ENCODE results near the gene KCNH6.

Gene KCNH6

DNA sequence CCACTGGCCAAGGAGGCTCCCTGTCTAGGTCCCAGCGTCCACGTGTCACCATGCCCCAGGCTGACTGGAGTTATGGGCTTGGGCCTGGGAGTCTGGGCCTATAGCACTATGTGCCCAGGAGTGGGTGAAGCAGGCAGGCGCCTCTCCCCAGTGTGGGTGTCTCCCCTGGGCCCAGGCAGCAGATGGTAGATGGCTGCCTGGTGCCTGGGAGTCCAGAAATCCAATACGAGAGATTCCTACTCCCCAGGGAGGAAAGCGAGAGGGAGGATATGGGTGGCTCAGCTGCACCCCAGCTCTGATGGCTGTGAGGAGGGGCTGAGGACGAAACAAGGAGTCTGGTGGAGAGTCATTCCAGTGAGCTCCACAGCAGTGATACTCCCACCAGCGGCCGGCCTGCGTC, 5.0 kb downstream of the KCNH6 start:
- Histone ChIP-seq H3K9me2 (replicated peaks; ENCODE audit: low read depth, low read length) (no peaks in the 10 kb centered on the region), H3K4me1 (ENCODE audit: insufficient read depth, low read length, poor library complexity, severe bottlenecking) (peaks cover 6% of the 10 kb centered on the region), H3K9me3 (ENCODE audit: insufficient read depth, low read depth, low read length) (no peaks in the 10 kb centered on the region), H3K27me3 (ENCODE audit: insufficient read depth, low read length, poor library complexity, severe bottlenecking) (no peaks in the 10 kb centered on the region), H3K79me2 (ENCODE audit: insufficient read depth, low read length) (no peaks in the 10 kb centered on the region), H3K36me3 (ENCODE audit: insufficient read depth, low read length) (no peaks in the 10 kb centered on the region), H3K4me3 (ENCODE audit: low read length, poor library complexity, severe bottlenecking) (no peak overlapping the region), H2AFZ (ENCODE audit: low read length) (no peak overlapping the region), H3K9ac (ENCODE audit: low read depth, low read length, poor library complexity, severe bottlenecking) (no peak overlapping the region), H3F3A (ENCODE audit: low read depth) (no peaks in the 10 kb centered on the region), H3K4me2 (ENCODE audit: low read depth, low read length, poor library complexity, severe bottlenecking) (no peak overlapping the region), H4K20me1 (ENCODE audit: insufficient read depth, low read length, poor library complexity, severe bottlenecking) (no peaks in the 10 kb centered on the region)
- TF ChIP-seq, protein P1, sequence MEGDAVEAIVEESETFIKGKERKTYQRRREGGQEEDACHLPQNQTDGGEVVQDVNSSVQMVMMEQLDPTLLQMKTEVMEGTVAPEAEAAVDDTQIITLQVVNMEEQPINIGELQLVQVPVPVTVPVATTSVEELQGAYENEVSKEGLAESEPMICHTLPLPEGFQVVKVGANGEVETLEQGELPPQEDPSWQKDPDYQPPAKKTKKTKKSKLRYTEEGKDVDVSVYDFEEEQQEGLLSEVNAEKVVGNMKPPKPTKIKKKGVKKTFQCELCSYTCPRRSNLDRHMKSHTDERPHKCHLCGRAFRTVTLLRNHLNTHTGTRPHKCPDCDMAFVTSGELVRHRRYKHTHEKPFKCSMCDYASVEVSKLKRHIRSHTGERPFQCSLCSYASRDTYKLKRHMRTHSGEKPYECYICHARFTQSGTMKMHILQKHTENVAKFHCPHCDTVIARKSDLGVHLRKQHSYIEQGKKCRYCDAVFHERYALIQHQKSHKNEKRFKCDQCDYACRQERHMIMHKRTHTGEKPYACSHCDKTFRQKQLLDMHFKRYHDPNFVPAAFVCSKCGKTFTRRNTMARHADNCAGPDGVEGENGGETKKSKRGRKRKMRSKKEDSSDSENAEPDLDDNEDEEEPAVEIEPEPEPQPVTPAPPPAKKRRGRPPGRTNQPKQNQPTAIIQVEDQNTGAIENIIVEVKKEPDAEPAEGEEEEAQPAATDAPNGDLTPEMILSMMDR (conservative IDR thresholded peaks at IDR 0.05; ENCODE audit: low read length): no peak
- no peak for TF ChIP-seq EZH2phosphoT487 (IDR thresholded peaks at IDR 0.05; ENCODE audit: borderline replicate concordance)

DNA sequence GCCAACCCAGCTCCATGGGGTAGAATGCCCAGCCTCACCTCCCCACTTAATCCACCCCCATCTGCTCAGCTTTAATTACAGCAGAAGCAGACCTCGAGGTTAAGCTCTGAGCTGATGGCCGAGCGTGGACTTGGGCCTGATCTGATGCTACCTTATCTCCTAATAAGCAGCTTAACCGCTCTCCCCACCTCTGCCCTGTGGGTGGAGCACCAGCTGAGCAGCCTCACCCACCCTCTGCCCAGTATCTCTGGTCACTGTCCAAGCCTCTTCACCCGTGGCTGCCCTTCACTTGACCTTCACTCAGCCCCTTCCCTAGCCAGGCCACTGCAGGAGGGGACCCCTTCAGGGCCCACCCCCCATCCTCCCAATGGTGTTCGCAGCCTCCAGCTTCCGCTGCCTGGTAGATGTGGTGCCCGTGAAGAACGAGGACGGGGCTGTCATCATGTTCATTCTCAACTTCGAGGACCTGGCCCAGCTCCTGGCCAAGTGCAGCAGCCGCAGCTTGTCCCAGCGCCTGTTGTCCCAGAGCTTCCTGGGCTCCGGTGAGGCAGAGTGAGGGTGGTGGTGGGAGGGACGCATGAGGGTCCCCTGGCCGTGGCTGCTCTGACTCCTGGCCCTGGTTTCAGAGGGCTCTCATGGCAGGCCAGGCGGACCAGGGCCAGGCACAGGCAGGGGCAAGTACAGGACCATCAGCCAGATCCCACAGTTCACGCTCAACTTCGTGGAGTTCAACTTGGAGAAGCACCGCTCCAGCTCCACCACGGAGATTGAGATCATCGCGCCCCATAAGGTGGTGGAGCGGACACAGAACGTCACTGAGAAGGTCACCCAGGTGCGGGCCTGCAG, 6.8 kb downstream of the KCNH6 start:
- Histone ChIP-seq H3K4me1 (ENCODE audit: insufficient read depth, low read length, poor library complexity, severe bottlenecking) (peaks cover 6% of the 10 kb centered on the region), H3K9me3 (ENCODE audit: insufficient read depth, low read depth, low read length) (no peaks in the 10 kb centered on the region), H3F3A (ENCODE audit: low read depth) (no peaks in the 10 kb centered on the region), H2AFZ (ENCODE audit: low read length) (no peak overlapping the region), H3K9ac (ENCODE audit: low read depth, low read length, poor library complexity, severe bottlenecking) (no peak overlapping the region), H3K36me3 (ENCODE audit: insufficient read depth, low read length) (no peaks in the 10 kb centered on the region), H3K9me2 (replicated peaks; ENCODE audit: low read depth, low read length) (no peaks in the 10 kb centered on the region), H3K27me3 (ENCODE audit: insufficient read depth, low read length, poor library complexity, severe bottlenecking) (no peaks in the 10 kb centered on the region), H4K20me1 (ENCODE audit: insufficient read depth, low read length, poor library complexity, severe bottlenecking) (no peaks in the 10 kb centered on the region), H3K79me2 (ENCODE audit: insufficient read depth, low read length) (no peaks in the 10 kb centered on the region), H3K4me2 (ENCODE audit: low read depth, low read length, poor library complexity, severe bottlenecking) (no peak overlapping the region), H3K4me3 (ENCODE audit: low read length, poor library complexity, severe bottlenecking) (no peak overlapping the region)
- no peak for TF ChIP-seq EZH2phosphoT487 (IDR thresholded peaks at IDR 0.05; ENCODE audit: borderline replicate concordance)
- TF ChIP-seq, protein P1 (conservative IDR thresholded peaks at IDR 0.05; ENCODE audit: low read length): no peak

DNA sequence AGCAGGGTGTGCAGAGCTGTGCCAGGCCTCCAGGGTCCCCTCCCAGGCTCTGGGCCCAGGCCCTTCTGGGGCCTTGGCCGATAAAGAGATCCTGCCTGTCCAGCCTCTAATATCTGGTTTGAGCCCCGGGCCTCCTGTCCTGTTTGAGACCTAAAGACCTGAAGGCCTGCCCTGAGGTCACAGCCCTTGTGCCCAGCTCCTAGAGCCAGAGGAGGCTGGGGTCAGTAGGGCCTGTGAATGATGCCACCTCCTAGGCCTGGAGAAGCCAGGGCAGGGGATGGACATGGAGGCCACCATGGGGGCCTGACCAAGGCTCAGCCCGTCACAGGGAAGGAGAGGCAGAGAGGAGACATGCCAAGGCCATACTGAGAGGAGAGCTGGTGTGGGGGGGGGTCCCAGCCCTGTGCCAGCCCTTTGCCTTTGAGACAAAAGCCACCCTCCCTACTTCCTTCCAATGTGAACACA, 7.4 kb downstream of the KCNH6 start:
- H3F3A ChIP-seq (ENCODE audit: low read depth): no peaks in the 10 kb centered on the region
- H3K9me2 ChIP-seq (replicated peaks; ENCODE audit: low read depth, low read length): no peaks in the 10 kb centered on the region
- no peak overlapping the region for H3K9ac ChIP-seq (ENCODE audit: low read depth, low read length, poor library complexity, severe bottlenecking)
- H4K20me1 ChIP-seq (ENCODE audit: insufficient read depth, low read length, poor library complexity, severe bottlenecking): no peaks in the 10 kb centered on the region
- H2AFZ ChIP-seq (ENCODE audit: low read length): no peak overlapping the region
- no peaks in the 10 kb centered on the region for H3K27me3 ChIP-seq (ENCODE audit: insufficient read depth, low read length, poor library complexity, severe bottlenecking)
- H3K9me3 ChIP-seq (ENCODE audit: insufficient read depth, low read depth, low read length): no peaks in the 10 kb centered on the region
- peaks cover 6% of the 10 kb centered on the region for H3K4me1 ChIP-seq (ENCODE audit: insufficient read depth, low read length, poor library complexity, severe bottlenecking)
- H3K4me3 ChIP-seq (ENCODE audit: low read length, poor library complexity, severe bottlenecking): no peak overlapping the region
- H3K36me3 ChIP-seq (ENCODE audit: insufficient read depth, low read length): no peaks in the 10 kb centered on the region
- no peak overlapping the region for H3K4me2 ChIP-seq (ENCODE audit: low read depth, low read length, poor library complexity, severe bottlenecking)
- H3K79me2 ChIP-seq (ENCODE audit: insufficient read depth, low read length): no peaks in the 10 kb centered on the region
- TF ChIP-seq EZH2phosphoT487 (IDR thresholded peaks at IDR 0.05; ENCODE audit: borderline replicate concordance): no peak
- TF ChIP-seq, protein P1 (conservative IDR thresholded peaks at IDR 0.05; ENCODE audit: low read length): no peak

Measured in Loucy (cell line).